Liver (tissue), 9 donors: ENCODE measurements around the gene PITPNC1. TPM values are rescaled to one million over a fixed set of nuclear protein-coding genes. Genes with fewer than 3 reads are reported as not detected.
"Not testable (repeated sequence)": the region's sequence is repeated elsewhere in the genome, so short reads cannot be mapped to it uniquely, and the experiment has no call there.

Experiments
- DNase-seq: peaks from one replicate; pipeline ENCODE4 v3.0.0-alpha.2; 2017; ENCODE audit warnings: low spot score
- H3K27ac ChIP-seq, 2 donors: one replicate each; pipeline ENCODE4 v1.7.0; 2013; ENCODE audit warnings: inconsistent platforms in 2 of 2, low read length in 2 of 2, control low read depth in 1 of 2, low read depth in 1 of 2, mild to moderate bottlenecking in 1 of 2
- H3K27me3 ChIP-seq, 4 donors: one replicate each; pipeline versions ENCODE4 v1.6.1 to v1.7.0; 2013; ENCODE audit warnings: low read length in 3 of 4, inconsistent platforms in 1 of 4, mild to moderate bottlenecking in 1 of 4, moderate library complexity in 1 of 4; ENCODE audit not compliant: control insufficient read depth in 4 of 4, insufficient read depth in 4 of 4
- H3K36me3 ChIP-seq, 4 donors: one replicate each; pipeline versions ENCODE4 v1.6.1 to v1.7.0; 2013; ENCODE audit warnings: low read length in 3 of 4, mild to moderate bottlenecking in 3 of 4, low read depth in 1 of 4, moderate library complexity in 1 of 4; ENCODE audit not compliant: control insufficient read depth in 4 of 4, insufficient read depth in 3 of 4
- H3K4me1 ChIP-seq, 4 donors: one replicate each; pipeline versions ENCODE4 v1.6.1 to v1.7.0; 2013; ENCODE audit warnings: low read length in 3 of 4, mild to moderate bottlenecking in 3 of 4, moderate library complexity in 1 of 4; ENCODE audit not compliant: control insufficient read depth in 4 of 4, insufficient read depth in 4 of 4
- H3K4me3 ChIP-seq, 3 donors: one replicate each; pipeline versions ENCODE4 v1.6.1 to v1.7.0; 2013; ENCODE audit warnings: low read length in 3 of 3, control low read depth in 1 of 3, low read depth in 1 of 3, mild to moderate bottlenecking in 1 of 3
- H3K9ac ChIP-seq, 2 donors: one replicate each; pipeline ENCODE4 v1.7.0; 2013; ENCODE audit warnings: low read length in 2 of 2, mild to moderate bottlenecking in 2 of 2, moderate library complexity in 2 of 2, control low read depth in 1 of 2, low read depth in 1 of 2
- H3K9me3 ChIP-seq, 4 donors: one replicate each; pipeline versions ENCODE4 v1.6.1 to v1.7.0; 2013; ENCODE audit warnings: low read length in 3 of 4; ENCODE audit not compliant: control insufficient read depth in 4 of 4
- ATF3 ChIP-seq: IDR thresholded peaks from 2 replicates; pipeline ENCODE4 v1.6.1; 2016; ENCODE audit warnings: antibody characterized with exemption
- CTCF ChIP-seq: fragments of 150-350 bp; IDR thresholded peaks from 2 replicates; pipeline ENCODE4 v1.5.1; 2017; ENCODE audit warnings: improper control_type of control experiment, low read depth, low read length; ENCODE audit not compliant: missing input control
- EGR1 ChIP-seq, 2 donors: IDR thresholded peaks; 2 replicates each; pipeline ENCODE4 v1.6.1; 2016 to 2018; ENCODE audit warnings: antibody characterized with exemption in 2 of 2, low read depth in 2 of 2
- FOXA1 ChIP-seq: IDR thresholded peaks from 2 replicates; pipeline ENCODE4 v1.6.1; 2016; ENCODE audit warnings: antibody characterized with exemption
- FOXA2 ChIP-seq: IDR thresholded peaks from 2 replicates; pipeline ENCODE4 v1.6.1; 2016; ENCODE audit warnings: antibody characterized with exemption
- GABPA ChIP-seq, 2 donors: IDR thresholded peaks in 1 of 2; conservative IDR thresholded peaks in 1 of 2; 2 replicates each; pipeline ENCODE4 v1.6.1; 2016; ENCODE audit warnings: antibody characterized with exemption in 2 of 2, mild to moderate bottlenecking in 1 of 2, moderate library complexity in 1 of 2
- HNF4A ChIP-seq, 2 donors: conservative IDR thresholded peaks; 2 replicates each; pipeline ENCODE4 v1.6.1; 2016; ENCODE audit warnings: antibody characterized with exemption in 2 of 2, mild to moderate bottlenecking in 2 of 2
- HNF4G ChIP-seq: IDR thresholded peaks from 2 replicates; pipeline ENCODE4 v1.6.1; 2016; ENCODE audit warnings: antibody characterized with exemption
- JUND ChIP-seq, 2 donors: IDR thresholded peaks; 2 replicates each; pipeline ENCODE4 v1.6.1; 2016; ENCODE audit warnings: antibody characterized with exemption in 2 of 2
- NR2F2 ChIP-seq: IDR thresholded peaks from 2 replicates; pipeline ENCODE4 v1.6.1; 2016; ENCODE audit warnings: antibody characterized with exemption
- RAD21 ChIP-seq, 2 donors: IDR thresholded peaks; 2 replicates each; pipeline ENCODE4 v1.6.1; 2016; ENCODE audit warnings: antibody characterized with exemption in 2 of 2, mild to moderate bottlenecking in 2 of 2
- RXRA ChIP-seq, 2 donors: IDR thresholded peaks; 2 replicates each; pipeline ENCODE4 v1.6.1; 2017 to 2018; ENCODE audit warnings: antibody characterized with exemption in 2 of 2, mild to moderate bottlenecking in 1 of 2
- SP1 ChIP-seq: IDR thresholded peaks from 2 replicates; pipeline ENCODE4 v1.6.1; 2018; ENCODE audit warnings: antibody characterized with exemption, mild to moderate bottlenecking
- TAF1 ChIP-seq: conservative IDR thresholded peaks from 2 replicates; pipeline ENCODE4 v1.6.1; 2016; ENCODE audit warnings: antibody characterized with exemption, mild to moderate bottlenecking
- YY1 ChIP-seq: IDR thresholded peaks from 2 replicates; pipeline ENCODE4 v1.6.1; 2016; ENCODE audit warnings: antibody characterized with exemption, mild to moderate bottlenecking
- WGBS: extraction: QIAGEN DNeasy Blood & Tissue Kit; methylation state at CpG from one replicate; pipeline ENCODE4 v1.1.7; 2013; 5-methylcytosine and 5-hydroxymethylcytosine counted together
- polyA plus RNA-seq, 2 donors: library from polyadenylated mRNA; stranded (reverse) in 1 of 2; unstranded in 1 of 2; fragments of 200-250 nt in 1 of 2; fragments of >200 nt in 1 of 2; fragmentation: Nextera tagmentation in 1 of 2; extraction: Ambion mirVana in 1 of 2; gene quantifications; one replicate each; pipeline versions ENCODE4 v1.2.1 to v1.2.3, GENCODE V29; 2013 to 2015
- total RNA-seq, 2 donors: library from RNA; depleted of rRNA; stranded (reverse); fragments of >200 nt; gene quantifications; one replicate each; pipeline ENCODE4 v1.2.3, GENCODE V29; 2014
- TF ChIP-seq, protein P1 (sequence below): IDR thresholded peaks from 2 replicates; pipeline ENCODE4 v1.6.1; 2016; ENCODE audit warnings: antibody characterized with exemption
- TF ChIP-seq, protein P2 (sequence below): IDR thresholded peaks from 2 replicates; pipeline ENCODE4 v1.6.1; 2016; ENCODE audit warnings: antibody characterized with exemption
- TF ChIP-seq, protein P3 (sequence below): IDR thresholded peaks from 2 replicates; pipeline ENCODE4 v1.6.1; 2016; ENCODE audit warnings: antibody characterized with exemption, mild to moderate bottlenecking
- donor health status: healthy.
- donor health status: healthy.
- donor health status: healthy.
- donor health status: healthy.
- donor health status: healthy.

Gene PITPNC1
- total and polyA plus RNA-seq, 4 donors: 2.3 to 10.2 (median 5.7) TPM

GRCh38 chr17:67338353-67338752 lies 38.7 kb upstream of the PITPNC1 start:
- Histone ChIP-seq H3K36me3 (peaks cover 6 to 34% (median 25%) of the 10 kb centered on the region in 4 donors), H3K4me1 (peaks cover 0 to 18% (median 7%) of the 10 kb centered on the region in 4 donors)
- not testable (repeated sequence) for H3K27ac ChIP-seq, H3K4me3 ChIP-seq, H3K9ac ChIP-seq, H3K9me3 ChIP-seq, DNase-seq, H3K27me3 ChIP-seq
- 65% methylated on average over 7 of the region's 7 CpGs for WGBS

DNA sequence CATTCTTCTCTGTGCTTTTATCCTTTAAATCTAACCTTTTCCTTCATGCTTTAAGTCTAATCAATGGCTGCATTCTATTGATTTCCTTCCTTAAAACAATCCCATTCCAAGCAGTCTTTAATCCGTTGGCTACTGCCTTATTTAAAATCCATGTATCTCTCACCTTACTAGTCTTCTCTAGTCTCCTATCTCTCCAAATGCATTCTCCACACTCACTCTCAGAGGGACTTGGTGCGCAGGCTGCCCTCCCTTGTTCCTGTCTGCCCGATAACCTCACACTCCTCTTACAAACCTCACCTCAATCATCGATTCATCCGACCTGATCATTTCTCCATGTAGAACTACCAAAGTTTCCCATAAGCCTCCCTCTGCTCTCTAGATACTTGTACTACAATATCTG lies 33.8 kb upstream of the PITPNC1 start:
- Histone ChIP-seq H3K27me3 (no peaks in the 10 kb centered on the region), H3K27ac (no peak overlapping the region), H3K36me3 (peaks cover 12 to 76% (median 55%) of the 10 kb centered on the region in 4 donors), H3K9ac (no peak overlapping the region), H3K9me3 (no peaks in the 10 kb centered on the region), H3K4me3 (no peak overlapping the region), H3K4me1 (peaks cover 0 to 3% (median 1%) of the 10 kb centered on the region in 4 donors)
- DNase-seq: no peak
- TF ChIP-seq ATF3: no peak
- TF ChIP-seq HNF4G: no peak
- no peak for TF ChIP-seq FOXA1
- TF ChIP-seq, protein P1, sequence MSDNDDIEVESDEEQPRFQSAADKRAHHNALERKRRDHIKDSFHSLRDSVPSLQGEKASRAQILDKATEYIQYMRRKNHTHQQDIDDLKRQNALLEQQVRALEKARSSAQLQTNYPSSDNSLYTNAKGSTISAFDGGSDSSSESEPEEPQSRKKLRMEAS: no peak
- no peak for TF ChIP-seq JUND (IDR thresholded peaks at IDR 0.05)
- no peak for TF ChIP-seq NR2F2
- TF ChIP-seq RAD21 (IDR thresholded peaks at IDR 0.05): no peak
- TF ChIP-seq, protein P2, sequence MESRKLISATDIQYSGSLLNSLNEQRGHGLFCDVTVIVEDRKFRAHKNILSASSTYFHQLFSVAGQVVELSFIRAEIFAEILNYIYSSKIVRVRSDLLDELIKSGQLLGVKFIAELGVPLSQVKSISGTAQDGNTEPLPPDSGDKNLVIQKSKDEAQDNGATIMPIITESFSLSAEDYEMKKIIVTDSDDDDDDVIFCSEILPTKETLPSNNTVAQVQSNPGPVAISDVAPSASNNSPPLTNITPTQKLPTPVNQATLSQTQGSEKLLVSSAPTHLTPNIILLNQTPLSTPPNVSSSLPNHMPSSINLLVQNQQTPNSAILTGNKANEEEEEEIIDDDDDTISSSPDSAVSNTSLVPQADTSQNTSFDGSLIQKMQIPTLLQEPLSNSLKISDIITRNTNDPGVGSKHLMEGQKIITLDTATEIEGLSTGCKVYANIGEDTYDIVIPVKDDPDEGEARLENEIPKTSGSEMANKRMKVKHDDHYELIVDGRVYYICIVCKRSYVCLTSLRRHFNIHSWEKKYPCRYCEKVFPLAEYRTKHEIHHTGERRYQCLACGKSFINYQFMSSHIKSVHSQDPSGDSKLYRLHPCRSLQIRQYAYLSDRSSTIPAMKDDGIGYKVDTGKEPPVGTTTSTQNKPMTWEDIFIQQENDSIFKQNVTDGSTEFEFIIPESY: no peak
- TF ChIP-seq, protein P3, sequence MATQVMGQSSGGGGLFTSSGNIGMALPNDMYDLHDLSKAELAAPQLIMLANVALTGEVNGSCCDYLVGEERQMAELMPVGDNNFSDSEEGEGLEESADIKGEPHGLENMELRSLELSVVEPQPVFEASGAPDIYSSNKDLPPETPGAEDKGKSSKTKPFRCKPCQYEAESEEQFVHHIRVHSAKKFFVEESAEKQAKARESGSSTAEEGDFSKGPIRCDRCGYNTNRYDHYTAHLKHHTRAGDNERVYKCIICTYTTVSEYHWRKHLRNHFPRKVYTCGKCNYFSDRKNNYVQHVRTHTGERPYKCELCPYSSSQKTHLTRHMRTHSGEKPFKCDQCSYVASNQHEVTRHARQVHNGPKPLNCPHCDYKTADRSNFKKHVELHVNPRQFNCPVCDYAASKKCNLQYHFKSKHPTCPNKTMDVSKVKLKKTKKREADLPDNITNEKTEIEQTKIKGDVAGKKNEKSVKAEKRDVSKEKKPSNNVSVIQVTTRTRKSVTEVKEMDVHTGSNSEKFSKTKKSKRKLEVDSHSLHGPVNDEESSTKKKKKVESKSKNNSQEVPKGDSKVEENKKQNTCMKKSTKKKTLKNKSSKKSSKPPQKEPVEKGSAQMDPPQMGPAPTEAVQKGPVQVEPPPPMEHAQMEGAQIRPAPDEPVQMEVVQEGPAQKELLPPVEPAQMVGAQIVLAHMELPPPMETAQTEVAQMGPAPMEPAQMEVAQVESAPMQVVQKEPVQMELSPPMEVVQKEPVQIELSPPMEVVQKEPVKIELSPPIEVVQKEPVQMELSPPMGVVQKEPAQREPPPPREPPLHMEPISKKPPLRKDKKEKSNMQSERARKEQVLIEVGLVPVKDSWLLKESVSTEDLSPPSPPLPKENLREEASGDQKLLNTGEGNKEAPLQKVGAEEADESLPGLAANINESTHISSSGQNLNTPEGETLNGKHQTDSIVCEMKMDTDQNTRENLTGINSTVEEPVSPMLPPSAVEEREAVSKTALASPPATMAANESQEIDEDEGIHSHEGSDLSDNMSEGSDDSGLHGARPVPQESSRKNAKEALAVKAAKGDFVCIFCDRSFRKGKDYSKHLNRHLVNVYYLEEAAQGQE: no peak
- no peak for TF ChIP-seq CTCF
- TF ChIP-seq EGR1 (IDR thresholded peaks at IDR 0.05; ENCODE audit: low read depth in 2 of 2): no peak
- TF ChIP-seq SP1: no peak
- TF ChIP-seq FOXA2: no peak
- no peak for TF ChIP-seq GABPA (IDR thresholded peaks at IDR 0.05 in 1 of 2, conservative IDR thresholded peaks at IDR 0.05 in 1 of 2)
- TF ChIP-seq TAF1: no peak
- TF ChIP-seq YY1: no peak
- TF ChIP-seq HNF4A (conservative IDR thresholded peaks at IDR 0.05): no peak
- TF ChIP-seq RXRA (IDR thresholded peaks at IDR 0.05): no peak
- 96% methylated on average over 5 of the region's 5 CpGs for WGBS
